BJ (cell line): ENCODE measurements around the gene ADGRD2. TPM values are rescaled to one million over a fixed set of nuclear protein-coding genes. Genes with fewer than 3 reads are reported as not detected.

Source experiments
- CTCF ChIA-PET: fragments of 350-600 bp; formaldehyde crosslinking; extraction: SDS; loops from one replicate; lab custom pipeline; 2021; ENCODE audit warnings: antibody characterized with exemption, inconsistent platforms; lab: Yijun Ruan, JAX
- POLR2A ChIA-PET: fragments of 300-600 bp; sonication (Branson Sonifier 250); formaldehyde crosslinking; extraction: SDS; loops from one replicate; lab custom pipeline; 2021; ENCODE audit warnings: antibody characterized with exemption; lab: Charles Lee
- DNase-seq: peaks from one replicate; pipeline ENCODE4 v3.0.0-alpha.2; 2011; ENCODE audit warnings: low read depth
- H3K27me3 ChIP-seq: 2 replicates; pipeline ENCODE4 v1.6.0; 2011; ENCODE audit warnings: low read length; ENCODE audit not compliant: control insufficient read depth, insufficient read depth
- H3K36me3 ChIP-seq: 2 replicates; pipeline ENCODE4 v1.5.1; 2011; ENCODE audit warnings: low read length; ENCODE audit not compliant: control insufficient read depth, insufficient read depth
- H3K4me3 ChIP-seq: 2 replicates; pipeline ENCODE4 v1.5.1; 2011; ENCODE audit warnings: low read depth, mild to moderate bottlenecking, control low read depth, low read length
- CTCF ChIP-seq: IDR thresholded peaks from 2 replicates; pipeline ENCODE4 v1.5.1; 2011; ENCODE audit warnings: low read depth, mild to moderate bottlenecking, control low read depth, inconsistent platforms, low read length, moderate library complexity; ENCODE audit not compliant: insufficient read depth
- polyA plus RNA-seq: library from polyadenylated mRNA; depleted of rRNA; stranded (reverse); fragments of >200 nt; gene quantifications from 2 replicates; pipeline ENCODE4 v1.2.3, GENCODE V29; 2011

ADGRD2 gene
- polyA plus RNA-seq, 1 experiment = not detected

DNA sequence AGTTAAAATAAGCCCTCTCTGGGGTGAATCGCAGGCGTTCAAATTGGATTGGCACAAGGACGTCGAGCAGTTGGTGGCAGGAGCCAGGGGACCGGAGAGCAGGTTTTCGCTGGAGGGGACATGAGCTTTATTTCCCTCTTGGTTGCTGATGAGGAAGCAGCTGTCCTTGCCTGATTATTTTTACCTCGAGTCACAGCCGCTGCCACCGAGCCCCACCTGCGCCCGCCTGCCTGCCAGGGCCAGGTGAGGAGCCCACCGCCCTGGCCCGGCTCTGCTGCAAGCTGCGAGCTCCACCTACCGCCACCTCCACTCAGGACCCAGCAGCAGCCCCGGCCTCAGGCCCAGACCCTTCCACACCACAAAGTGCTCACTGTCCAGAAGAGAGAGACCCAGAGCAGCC is 9.0 kb upstream of the ADGRD2 start:
- TF ChIP-seq CTCF = no peak
- CTCF ChIA-PET = no interaction called here
- no peak for DNase-seq

GRCh38 chr9:124442379-124442778 is 7.9 kb upstream of the ADGRD2 start:
- Histone ChIP-seq H3K36me3 (no peaks in the 10 kb centered on the region), H3K4me3 (no peak overlapping the region), H3K27me3 (peaks cover 7% of the 10 kb centered on the region)
- ChIA-PET CTCF (no interaction called here), POLR2A (no interaction called here)
- no peak for DNase-seq
- TF ChIP-seq CTCF = no peak

More for the DNA sequence above, 9.0 kb upstream of the ADGRD2 start:
- no peaks in the 10 kb centered on the region for H3K36me3 ChIP-seq
- peaks cover 7% of the 10 kb centered on the region for H3K27me3 ChIP-seq
- no peak overlapping the region for H3K4me3 ChIP-seq
- POLR2A ChIA-PET = no interaction called here

DNA sequence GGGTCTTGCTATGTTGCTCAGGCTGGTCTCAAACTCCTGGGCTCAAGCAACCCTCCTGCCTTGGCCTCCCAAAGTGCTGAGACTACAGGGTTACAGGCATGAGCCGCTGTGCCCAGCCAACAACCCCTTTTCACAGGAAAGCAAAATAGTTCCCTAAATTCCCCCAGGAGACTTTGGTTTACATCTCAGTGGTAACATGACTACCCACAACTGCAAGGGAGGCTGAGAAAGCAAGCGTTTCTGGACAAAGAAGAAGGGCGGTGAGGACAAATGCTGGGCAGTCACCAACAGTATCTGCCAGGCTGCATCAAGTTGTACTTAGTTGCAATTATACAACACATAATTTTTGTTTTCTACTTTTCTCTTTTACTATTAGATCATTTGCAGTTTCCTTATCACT is 7.4 kb upstream of the ADGRD2 start:
- ChIA-PET CTCF (no interaction called here), POLR2A (no interaction called here)
- DNase-seq = no peak
- Histone ChIP-seq H3K4me3 (no peak overlapping the region), H3K27me3 (peaks cover 7% of the 10 kb centered on the region), H3K36me3 (no peaks in the 10 kb centered on the region)
- TF ChIP-seq CTCF = no peak

GRCh38 chr9:124443625-124444024 is 6.6 kb upstream of the ADGRD2 start:
- POLR2A ChIA-PET = no interaction called here
- peaks cover 7% of the 10 kb centered on the region for H3K27me3 ChIP-seq
- DNase-seq = no peak
- no peak for TF ChIP-seq CTCF
- no peaks in the 10 kb centered on the region for H3K36me3 ChIP-seq
- CTCF ChIA-PET = no interaction called here
- no peak overlapping the region for H3K4me3 ChIP-seq

DNA sequence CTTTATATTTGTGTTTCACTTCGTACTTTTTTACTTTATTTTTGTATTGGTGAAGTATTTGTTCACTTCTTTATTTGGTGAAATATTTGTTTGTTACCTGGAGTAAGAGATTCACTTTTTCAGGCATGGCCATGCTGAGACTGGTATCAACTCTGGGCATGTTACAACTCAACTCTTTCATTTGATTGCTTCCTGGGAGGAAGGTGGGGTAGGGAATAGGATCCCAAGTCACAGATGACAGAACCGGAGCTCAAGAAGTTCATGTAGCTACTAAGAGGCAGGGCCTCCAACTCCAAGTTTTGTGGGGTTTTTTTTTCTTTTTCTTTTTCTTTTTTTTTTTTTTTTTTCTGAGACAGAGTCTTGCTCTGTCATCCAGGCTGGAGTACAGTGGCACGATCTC is 6.1 kb upstream of the ADGRD2 start:
- DNase-seq = no peak
- Histone ChIP-seq H3K36me3 (no peaks in the 10 kb centered on the region), H3K4me3 (no peak overlapping the region), H3K27me3 (peaks cover 7% of the 10 kb centered on the region)
- ChIA-PET CTCF (no interaction called here), POLR2A (no interaction called here)
- no peak for TF ChIP-seq CTCF
